GM10266 (cell line): ENCODE results near the gene ZNF322.

ENCODE experiments used
- DNase-seq: peaks from one replicate; pipeline ENCODE4 v3.0.0; 2012; ENCODE audit errors: extremely low spot score
- CTCF ChIP-seq: IDR thresholded peaks from 2 replicates; pipeline ENCODE4 v1.5.1; 2012; ENCODE audit warnings: mild to moderate bottlenecking, low read depth; ENCODE audit not compliant: control insufficient read depth, insufficient read depth; ENCODE audit errors: missing control alignments

Gene ZNF322

GRCh38 chr6:26592649-26593048 is 66.9 kb downstream of the ZNF322 start:
- no peak for DNase-seq
- TF ChIP-seq CTCF, result no peak

GRCh38 chr6:26588965-26589364 is 70.6 kb downstream of the ZNF322 start:
- DNase-seq, result no peak
- no peak for TF ChIP-seq CTCF
